H1 (cell line): ENCODE data around the gene NFIC. TPM values are rescaled to one million over a fixed set of nuclear protein-coding genes. Genes with fewer than 3 reads are reported as not detected.

Source experiments
- CTCF ChIA-PET: fragments of 300-600 bp; sonication (Branson Sonifier 250); formaldehyde crosslinking; loops from one replicate; lab custom pipeline; 2021; ENCODE audit not compliant: partially characterized antibody; lab: Charles Lee
- POLR2A ChIA-PET: fragments of 300-600 bp; sonication (Branson Sonifier 250); formaldehyde crosslinking; loops from one replicate; lab custom pipeline; 2021; ENCODE audit warnings: inconsistent platforms; ENCODE audit not compliant: partially characterized antibody; lab: Charles Lee
- DNase-seq, 2 experiments: peaks; one replicate each; pipeline versions ENCODE4 v3.0.0 to v3.0.0-alpha.2; 2010 to 2022; ENCODE audit warnings: low spot score in 2 of 2, low read depth in 1 of 2, mixed read lengths in 1 of 2
- FAIRE-seq: peaks from 2 replicates; lab custom pipeline; 2011; peaks lifted over from hg19 to GRCh38; lab: Jason Lieb, UNC
- H2AFZ ChIP-seq: 2 replicates; pipeline ENCODE4 v1.8.1; 2012; ENCODE audit warnings: low read length, inconsistent platforms
- H2AK5ac ChIP-seq: 2 replicates; pipeline ENCODE4 v1.6.1; 2013; ENCODE audit warnings: low read depth, low read length
- H2BK120ac ChIP-seq: replicated peaks from 2 replicates; pipeline ENCODE3; 2013; ENCODE audit warnings: low read depth, low read length, inconsistent platforms
- H2BK12ac ChIP-seq: 2 replicates; pipeline ENCODE4 v1.6.1; 2013; ENCODE audit warnings: low read depth, low read length
- H2BK15ac ChIP-seq: 2 replicates; pipeline ENCODE4 v1.6.1; 2013; ENCODE audit warnings: low read length
- H2BK20ac ChIP-seq: 2 replicates; pipeline ENCODE4 v1.6.1; 2013; ENCODE audit warnings: low read length
- H2BK5ac ChIP-seq: 2 replicates; pipeline ENCODE4 v1.6.1; 2013; ENCODE audit warnings: low read depth, low read length
- H3K14ac ChIP-seq: 2 replicates; pipeline ENCODE4 v1.6.1; 2013; ENCODE audit warnings: inconsistent platforms; ENCODE audit not compliant: insufficient read length
- H3K18ac ChIP-seq: 2 replicates; pipeline ENCODE4 v1.6.1; 2013; ENCODE audit warnings: low read length; ENCODE audit errors: extremely low read depth
- H3K23ac ChIP-seq: 2 replicates; pipeline ENCODE4 v1.6.1; 2013; ENCODE audit warnings: inconsistent platforms; ENCODE audit not compliant: insufficient read length
- H3K23me2 ChIP-seq: 2 replicates; pipeline ENCODE4 v1.6.1; 2013; ENCODE audit warnings: low read depth, low read length
- H3K27ac ChIP-seq: 2 replicates; pipeline ENCODE4 v1.6.1; 2011; ENCODE audit warnings: low read depth, low read length, inconsistent platforms
- H3K27me3 ChIP-seq, 4 experiments: replicated peaks in 1 of 4; 1 replicate in 1 of 4; 2 replicates in 3 of 4; pipeline versions ENCODE4 v1.6.1 to v1.8.1; 2011 to 2013; ENCODE audit warnings: low read length in 3 of 4, mild to moderate bottlenecking in 3 of 4, inconsistent platforms in 2 of 4, mixed read lengths in 2 of 4, moderate library complexity in 1 of 4; ENCODE audit not compliant: control insufficient read depth in 3 of 4, insufficient read depth in 3 of 4; ENCODE audit errors: extremely low read depth in 1 of 4
- H3K36me3 ChIP-seq, 4 experiments: 2 replicates each; pipeline versions ENCODE4 v1.6.1 to v1.8.1; 2011 to 2013; ENCODE audit warnings: mild to moderate bottlenecking in 4 of 4, low read length in 3 of 4, moderate library complexity in 2 of 4, control low read depth in 1 of 4, inconsistent platforms in 1 of 4; ENCODE audit not compliant: insufficient read depth in 4 of 4, control insufficient read depth in 2 of 4
- H3K4ac ChIP-seq: replicated peaks from 2 replicates; pipeline ENCODE3; 2013; ENCODE audit warnings: low read length, low read depth, mixed read lengths, inconsistent platforms; ENCODE audit not compliant: insufficient read length
- H3K4me1 ChIP-seq, 4 experiments: replicated peaks in 1 of 4; 1 replicate in 1 of 4; 2 replicates in 3 of 4; pipeline versions ENCODE4 v1.6.1 to v1.8.1; 2011 to 2013; ENCODE audit warnings: low read length in 3 of 4, inconsistent platforms in 2 of 4, mixed read lengths in 1 of 4; ENCODE audit not compliant: insufficient read depth in 4 of 4, control insufficient read depth in 3 of 4
- H3K4me2 ChIP-seq, 2 experiments: 2 replicates each; pipeline versions ENCODE4 v1.6.1 to v1.8.1; 2011 to 2013; ENCODE audit warnings: low read depth in 2 of 2, low read length in 2 of 2, control low read depth in 1 of 2, inconsistent platforms in 1 of 2, mild to moderate bottlenecking in 1 of 2; ENCODE audit not compliant: insufficient read depth in 1 of 2
- H3K4me3 ChIP-seq, 4 experiments: fragments of 200-600, 300-600 bp in 1 of 4; sonication (generic), shearing (Covaris generic), sonication (Bioruptor Twin) in 1 of 4; 2 replicates each; pipeline versions ENCODE4 v1.5.1 to v1.8.1; 2011 to 2016; ENCODE audit warnings: low read length in 4 of 4, low read depth in 3 of 4, control low read depth in 2 of 4, inconsistent platforms in 2 of 4, mild to moderate bottlenecking in 2 of 4, mixed read lengths in 1 of 4, moderate library complexity in 1 of 4; ENCODE audit not compliant: insufficient read depth in 2 of 4; ENCODE audit errors: extremely low read depth in 1 of 4
- H3K56ac ChIP-seq: replicated peaks from 2 replicates; pipeline ENCODE3; 2013; ENCODE audit warnings: low read depth, mild to moderate bottlenecking, mixed read lengths, low read length, inconsistent platforms; ENCODE audit not compliant: insufficient read length
- H3K79me1 ChIP-seq: 2 replicates; pipeline ENCODE4 v1.6.1; 2013; ENCODE audit warnings: low read depth, low read length, control low read depth
- H3K79me2 ChIP-seq, 2 experiments: 2 replicates each; pipeline versions ENCODE4 v1.6.1 to v1.8.1; 2012 to 2013; ENCODE audit warnings: low read length in 2 of 2, mild to moderate bottlenecking in 2 of 2, inconsistent platforms in 1 of 2; ENCODE audit not compliant: insufficient read depth in 2 of 2, control insufficient read depth in 1 of 2
- H3K9ac ChIP-seq, 4 experiments: replicated peaks in 1 of 4; 1 replicate in 1 of 4; 2 replicates in 3 of 4; pipeline versions ENCODE4 v1.6.1 to v1.8.1; 2011 to 2013; ENCODE audit warnings: low read depth in 3 of 4, low read length in 3 of 4, control low read depth in 2 of 4, mild to moderate bottlenecking in 2 of 4, moderate library complexity in 2 of 4, inconsistent platforms in 1 of 4; ENCODE audit errors: extremely low read depth in 1 of 4
- H3K9me3 ChIP-seq, 2 experiments: 2 replicates each; pipeline versions ENCODE4 v1.6.1 to v1.8.1; 2012 to 2013; ENCODE audit warnings: mild to moderate bottlenecking in 2 of 2, moderate library complexity in 2 of 2, control low read depth in 1 of 2, inconsistent platforms in 1 of 2, low read depth in 1 of 2, low read length in 1 of 2, mixed read lengths in 1 of 2; ENCODE audit not compliant: insufficient read depth in 2 of 2
- H4K20me1 ChIP-seq, 2 experiments: replicated peaks in 1 of 2; 2 replicates each; pipeline versions ENCODE3 to v1.8.1; 2011 to 2013; ENCODE audit warnings: inconsistent platforms in 2 of 2, low read length in 2 of 2, mild to moderate bottlenecking in 1 of 2; ENCODE audit not compliant: insufficient read depth in 2 of 2, control insufficient read depth in 1 of 2
- H4K5ac ChIP-seq: 2 replicates; pipeline ENCODE4 v1.6.1; 2013; ENCODE audit warnings: low read length, low read depth, mixed read lengths, inconsistent platforms; ENCODE audit not compliant: insufficient read length
- H4K8ac ChIP-seq: 2 replicates; pipeline ENCODE4 v1.8.0; 2013; ENCODE audit warnings: mild to moderate bottlenecking, moderate library complexity, low read length, inconsistent platforms; ENCODE audit not compliant: insufficient read depth; ENCODE audit errors: extremely low read depth
- H4K91ac ChIP-seq: replicated peaks from 2 replicates; pipeline ENCODE3; 2013; ENCODE audit warnings: low read length, mixed read lengths, inconsistent platforms; ENCODE audit not compliant: insufficient read length
- ATF3 ChIP-seq: IDR thresholded peaks from 2 replicates; pipeline ENCODE4 v1.6.1; 2011; ENCODE audit warnings: low read depth, mild to moderate bottlenecking, low read length; ENCODE audit not compliant: insufficient read depth
- CEBPB ChIP-seq: IDR thresholded peaks from 2 replicates; pipeline ENCODE4 v1.6.1; 2012; ENCODE audit warnings: low read depth, low read length
- CHD2 ChIP-seq: IDR thresholded peaks from 2 replicates; pipeline ENCODE4 v1.6.1; 2012; ENCODE audit warnings: low read length, improper control_type of control experiment
- EGR1 ChIP-seq: IDR thresholded peaks from 2 replicates; pipeline ENCODE4 v1.6.1; 2011; ENCODE audit warnings: low read depth, low read length, borderline replicate concordance
- EZH2 ChIP-seq: fragments of 200-600 bp; sonication (generic); IDR thresholded peaks from 2 replicates; pipeline ENCODE4 v1.7.1; 2012; ENCODE audit warnings: low read depth, mild to moderate bottlenecking, moderate library complexity, low read length, inconsistent platforms; ENCODE audit not compliant: severe bottlenecking
- POU5F1 ChIP-seq: IDR thresholded peaks from 2 replicates; pipeline ENCODE4 v1.6.1; 2011; ENCODE audit warnings: low read depth, mild to moderate bottlenecking, low read length, moderate library complexity
- RFX5 ChIP-seq: IDR thresholded peaks from 2 replicates; pipeline ENCODE4 v1.6.1; 2011; ENCODE audit warnings: low read depth, low read length, improper control_type of control experiment, borderline replicate concordance
- SIRT6 ChIP-seq: IDR thresholded peaks from one replicate; pipeline ENCODE4 v1.7.1; 2012; ENCODE audit warnings: low read length, inconsistent platforms
- TCF12 ChIP-seq: IDR thresholded peaks from 2 replicates; pipeline ENCODE4 v1.6.1; 2011; ENCODE audit warnings: low read depth, mild to moderate bottlenecking, low read length
- WGBS, 2 experiments: shearing (Covaris generic) in 1 of 2; methylation state at CpG; one replicate each; pipeline versions ENCODE4 v1.1.6 to v1.1.7; 2013 to 2015; ENCODE audit warnings: low lambda C conversion rate in 2 of 2, mixed read lengths in 2 of 2, inconsistent platforms in 1 of 2, low coverage in 1 of 2, missing lambda C conversion rate in 1 of 2; ENCODE audit not compliant: insufficient replicate concordance in 2 of 2, insufficient coverage in 1 of 2, insufficient read length in 1 of 2; ENCODE audit errors: extremely low coverage in 1 of 2, missing lambda C conversion rate in 1 of 2; 5-methylcytosine and 5-hydroxymethylcytosine counted together
- polyA plus RNA-seq, 7 experiments: library from polyadenylated mRNA; depleted of rRNA in 3 of 7; stranded (reverse) in 5 of 7; unstranded in 2 of 7; fragments of >200 nt in 5 of 7; fragments of 200-250 nt in 2 of 7; gene quantifications; 1 replicate in 5 of 7; 2 replicates in 1 of 7; 4 replicates in 1 of 7; pipeline versions ENCODE4 v1.2.1 to v1.2.3, GENCODE V29; 2011 to 2013; ENCODE audit warnings: missing spikeins in 2 of 7, mixed read lengths in 2 of 7
- total RNA-seq: library from RNA; stranded (reverse); fragmentation: NEBNext Ultra II Directional; extraction: Animal tissue kit (Norgen Biotek cat#: 25700); gene quantifications from 2 replicates; pipeline ENCODE4 v1.2.1, GENCODE V29; 2021
- TF ChIP-seq, protein P1 (sequence below): IDR thresholded peaks from 2 replicates; pipeline ENCODE4 v1.6.1; 2012; ENCODE audit warnings: inconsistent platforms
- TF ChIP-seq, protein P2 (sequence below): IDR thresholded peaks from 2 replicates; pipeline ENCODE4 v1.6.1; 2012; ENCODE audit warnings: low read length, inconsistent platforms

NFIC gene
- total and polyA plus RNA-seq, 2 of the 8 experiments (the other 6 are each of a cell fraction or from before 2014, with no cell fraction given) = 0.56 to 3.2 TPM

DNA sequence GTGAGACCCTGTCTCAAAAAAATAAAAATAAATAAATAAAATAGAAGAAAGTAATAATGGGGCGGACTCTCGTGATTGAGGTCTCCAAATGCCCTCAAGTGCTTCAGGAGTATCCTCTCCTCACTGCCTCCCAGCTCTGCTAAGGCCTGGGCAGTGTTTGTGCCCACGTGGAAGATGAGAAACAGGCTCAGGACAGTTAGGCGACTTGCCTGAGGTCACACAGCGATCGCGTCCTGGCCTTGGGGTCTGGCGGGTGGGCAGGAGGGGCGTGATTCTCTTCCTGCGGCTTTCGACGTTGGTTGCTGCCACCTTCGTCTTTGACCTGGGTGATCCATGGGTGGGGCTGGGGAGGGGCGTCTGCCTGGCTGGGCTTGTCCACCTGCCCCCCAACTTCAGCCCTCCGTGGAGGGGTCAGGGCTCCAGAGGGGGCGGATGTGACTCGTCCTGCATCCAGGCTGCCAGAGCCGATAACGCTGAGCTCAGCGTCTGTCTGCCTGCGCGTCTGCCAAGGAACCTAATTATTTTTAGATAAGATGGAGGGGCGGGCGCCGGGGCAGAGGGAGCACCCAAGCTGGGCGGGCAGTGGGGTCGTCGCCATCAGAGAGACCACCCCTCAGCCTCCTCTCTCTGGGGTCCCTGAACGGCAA lies 56.9 kb downstream of the NFIC start:
- Histone ChIP-seq H3K4me1 (no peaks in the 10 kb centered on the region), H3K36me3 (no peaks in the 10 kb centered on the region), H4K91ac (no peak overlapping the region), H3K18ac (no peak overlapping the region), H2BK120ac (no peak overlapping the region), H2BK15ac (no peak overlapping the region), H3K9me3 (no peaks in the 10 kb centered on the region), H2BK20ac (no peak overlapping the region), H3K23ac (no peak overlapping the region), H3K4me3 (no peak overlapping the region), H3K79me2 (no peaks in the 10 kb centered on the region), H2AFZ (no peak overlapping the region), H2BK12ac (no peak overlapping the region), H3K56ac (no peak overlapping the region), H3K4ac (no peak overlapping the region), H3K4me2 (no peak overlapping the region), H4K8ac (no peak overlapping the region), H4K5ac (no peak overlapping the region), H3K14ac (no peak overlapping the region), H4K20me1 (peaks cover 0 to 1% of the 10 kb centered on the region in 2 experiments), H2BK5ac (no peak overlapping the region), H3K23me2 (no peaks in the 10 kb centered on the region), H3K27ac (no peak overlapping the region), H3K27me3 (no peaks in the 10 kb centered on the region), H2AK5ac (no peak overlapping the region), H3K79me1 (no peaks in the 10 kb centered on the region), H3K9ac (no peak overlapping the region)
- no peak for FAIRE-seq
- 83% methylated on average over 28 of the region's 29 CpGs; no CpG with 5 or more reads in 1 of the 2 experiments for WGBS, 2 experiments
- POLR2A ChIA-PET = interaction anchor here (1.8 kb wide), 1 partner anchor 33 kb away, joined by 3 read pairs; no protein-coding TSS in a partner anchor
- no peak for DNase-seq
- TF ChIP-seq ATF3 (no peak), TCF12 (no peak), CEBPB (no peak), CHD2 (no peak), EGR1 (no peak), RFX5 (no peak), EZH2 (no peak), SIRT6 (no peak), POU5F1 (no peak)
- TF ChIP-seq, protein P1, sequence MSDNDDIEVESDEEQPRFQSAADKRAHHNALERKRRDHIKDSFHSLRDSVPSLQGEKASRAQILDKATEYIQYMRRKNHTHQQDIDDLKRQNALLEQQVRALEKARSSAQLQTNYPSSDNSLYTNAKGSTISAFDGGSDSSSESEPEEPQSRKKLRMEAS = no peak
- TF ChIP-seq, protein P2, sequence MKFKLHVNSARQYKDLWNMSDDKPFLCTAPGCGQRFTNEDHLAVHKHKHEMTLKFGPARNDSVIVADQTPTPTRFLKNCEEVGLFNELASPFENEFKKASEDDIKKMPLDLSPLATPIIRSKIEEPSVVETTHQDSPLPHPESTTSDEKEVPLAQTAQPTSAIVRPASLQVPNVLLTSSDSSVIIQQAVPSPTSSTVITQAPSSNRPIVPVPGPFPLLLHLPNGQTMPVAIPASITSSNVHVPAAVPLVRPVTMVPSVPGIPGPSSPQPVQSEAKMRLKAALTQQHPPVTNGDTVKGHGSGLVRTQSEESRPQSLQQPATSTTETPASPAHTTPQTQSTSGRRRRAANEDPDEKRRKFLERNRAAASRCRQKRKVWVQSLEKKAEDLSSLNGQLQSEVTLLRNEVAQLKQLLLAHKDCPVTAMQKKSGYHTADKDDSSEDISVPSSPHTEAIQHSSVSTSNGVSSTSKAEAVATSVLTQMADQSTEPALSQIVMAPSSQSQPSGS = no peak
- CTCF ChIA-PET = interaction anchor here (0.9 to 2.5 kb wide), 2 partner anchors 15 to 17 kb away, joined by 3 to 7 read pairs; no protein-coding TSS in a partner anchor
